Hematopoietic multipotent progenitor cell treated with erythropoietin and hydrocortisone succinate and interleukin-3 and kit ligand, for 8 days (in vitro differentiated cells): Measurements from ENCODE around the gene UCP1.

Experiments
- DNase-seq: peaks from one replicate; pipeline ENCODE4 v3.0.0-alpha.2; 2015

The UCP1 gene, protein sequence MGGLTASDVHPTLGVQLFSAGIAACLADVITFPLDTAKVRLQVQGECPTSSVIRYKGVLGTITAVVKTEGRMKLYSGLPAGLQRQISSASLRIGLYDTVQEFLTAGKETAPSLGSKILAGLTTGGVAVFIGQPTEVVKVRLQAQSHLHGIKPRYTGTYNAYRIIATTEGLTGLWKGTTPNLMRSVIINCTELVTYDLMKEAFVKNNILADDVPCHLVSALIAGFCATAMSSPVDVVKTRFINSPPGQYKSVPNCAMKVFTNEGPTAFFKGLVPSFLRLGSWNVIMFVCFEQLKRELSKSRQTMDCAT

GRCh38 chr4:140568507-140569306, at the start of gene UCP1:
Gene UCP1, minus strand, starts transcription at chr4:140568961. Its CDS starts 232 bp downstream, at chr4:140568729.
- no peak for DNase-seq

GRCh38 chr4:140617499-140618248, 48.9 kb upstream of the UCP1 start:
- no peak for DNase-seq

GRCh38 chr4:140615451-140615850, 46.7 kb upstream of the UCP1 start:
- DNase-seq = no peak

DNA sequence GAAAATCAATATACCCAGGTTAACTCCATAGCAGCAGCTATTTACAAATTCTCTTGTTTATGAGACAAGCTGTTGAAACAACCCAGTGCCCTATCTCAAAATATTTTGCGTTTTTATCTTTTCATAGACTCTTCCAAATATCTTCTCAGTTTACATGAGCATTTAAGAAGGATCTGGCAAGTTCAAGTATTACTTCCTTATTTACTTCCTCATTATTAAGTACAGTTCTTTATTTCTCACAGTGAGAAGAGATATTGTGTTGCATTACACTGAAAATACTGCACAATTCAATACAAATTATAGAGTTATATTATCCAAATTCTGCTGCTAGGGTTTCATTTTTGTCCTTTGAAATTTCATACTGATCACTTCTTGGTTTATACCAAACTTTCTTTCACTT, 43.6 kb upstream of the UCP1 start:
- no peak for DNase-seq

GRCh38 chr4:140611854-140612253, 43.1 kb upstream of the UCP1 start:
- DNase-seq = no peak

- peak; percentile 66 for DNase-seq
Observed at GRCh38 chr4:140609548-140610425, 41.0 kb upstream of the UCP1 start.

GRCh38 chr4:140607852-140608251, 39.1 kb upstream of the UCP1 start:
- no peak for DNase-seq

- no peak for DNase-seq
Observed at GRCh38 chr4:140604544-140604943, 35.8 kb upstream of the UCP1 start.

DNA sequence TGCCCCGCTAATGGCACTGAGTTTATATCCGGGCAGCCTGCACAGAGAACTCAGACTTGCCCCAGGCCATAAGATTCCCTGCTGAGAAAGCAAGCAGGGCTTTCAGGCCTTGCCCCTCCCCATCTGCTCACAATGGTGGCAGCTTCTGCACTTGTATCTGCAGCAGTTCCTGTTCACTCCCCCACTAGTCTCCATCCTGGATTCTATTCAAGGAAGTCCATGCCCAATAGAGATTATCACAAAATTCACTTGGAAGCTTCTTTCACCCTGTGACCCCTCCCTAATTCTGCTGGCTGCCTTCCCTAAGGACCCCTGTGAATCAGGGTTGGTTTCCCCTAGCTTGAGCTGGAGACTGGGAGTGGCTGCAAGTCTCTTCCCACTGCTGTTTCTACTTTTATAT, 34.5 kb upstream of the UCP1 start:
- DNase-seq = no peak

GRCh38 chr4:140602714-140603113, 34.0 kb upstream of the UCP1 start:
- DNase-seq = no peak

DNA sequence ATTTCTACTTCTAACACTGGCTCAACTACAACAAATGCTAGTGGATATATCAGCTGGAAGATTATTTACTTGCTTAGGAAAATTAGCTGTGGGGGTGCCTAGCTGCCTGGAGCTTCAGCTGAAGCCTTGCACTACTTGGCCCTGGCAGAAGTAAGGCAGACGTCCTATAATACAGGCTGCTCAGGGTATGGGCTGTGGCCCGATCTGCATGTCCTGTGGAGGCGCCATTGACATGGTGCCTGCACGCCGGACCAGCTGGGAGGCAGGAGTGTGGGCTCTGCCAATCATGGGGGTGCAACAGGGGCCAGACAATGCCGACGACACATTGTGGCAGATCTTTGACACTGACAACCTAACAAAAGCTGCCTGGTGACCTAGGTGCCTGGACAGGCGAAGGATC, 31.6 kb upstream of the UCP1 start:
- no peak for DNase-seq

GRCh38 chr4:140595065-140595464, 26.3 kb upstream of the UCP1 start:
- no peak for DNase-seq

- DNase-seq = no peak
Observed at GRCh38 chr4:140584439-140584838, 15.7 kb upstream of the UCP1 start.

DNA sequence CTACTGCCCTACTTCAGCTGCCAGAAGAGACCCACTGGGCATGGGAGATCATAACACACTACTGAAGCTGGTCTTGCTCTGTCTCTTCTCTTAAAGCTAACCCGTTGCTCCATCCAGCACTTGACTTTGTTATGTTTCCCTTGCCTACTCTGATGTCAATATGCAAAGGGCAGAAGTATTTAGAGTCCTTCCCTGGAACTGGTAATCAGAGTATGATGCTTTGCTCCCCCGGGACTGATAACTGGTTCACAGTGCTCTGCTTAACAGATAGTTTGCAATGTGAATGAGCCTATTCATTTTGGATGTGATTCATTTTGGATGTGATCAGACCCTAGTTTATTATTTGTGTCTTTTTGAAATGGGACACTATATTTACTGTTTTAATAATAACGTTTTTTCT, 12.3 kb upstream of the UCP1 start:
- no peak for DNase-seq

- no peak for DNase-seq
Observed at GRCh38 chr4:140579278-140579677, 10.5 kb upstream of the UCP1 start.

DNA sequence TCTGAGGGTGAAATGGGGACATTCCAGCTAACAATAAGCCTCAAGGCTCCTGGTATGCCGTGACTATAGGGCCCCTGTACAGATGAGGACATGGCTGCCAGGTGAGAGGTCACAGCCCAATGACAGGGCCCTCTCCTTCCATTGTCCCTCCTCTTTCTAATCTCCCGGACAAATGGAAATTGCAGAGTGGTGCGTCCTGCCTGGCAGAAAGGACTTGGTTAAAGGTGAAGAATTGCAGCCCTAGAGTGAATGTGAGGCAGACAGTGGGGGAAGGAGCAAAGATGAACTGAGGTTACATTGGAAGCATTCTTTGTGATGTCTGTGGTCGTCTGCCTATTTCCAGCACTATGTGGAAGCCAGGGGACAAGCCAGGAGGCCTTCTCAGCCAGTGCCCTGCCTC, 6.7 kb upstream of the UCP1 start:
- no peak for DNase-seq

GRCh38 chr4:140571620-140572019, 2.9 kb upstream of the UCP1 start:
- no peak for DNase-seq

DNA sequence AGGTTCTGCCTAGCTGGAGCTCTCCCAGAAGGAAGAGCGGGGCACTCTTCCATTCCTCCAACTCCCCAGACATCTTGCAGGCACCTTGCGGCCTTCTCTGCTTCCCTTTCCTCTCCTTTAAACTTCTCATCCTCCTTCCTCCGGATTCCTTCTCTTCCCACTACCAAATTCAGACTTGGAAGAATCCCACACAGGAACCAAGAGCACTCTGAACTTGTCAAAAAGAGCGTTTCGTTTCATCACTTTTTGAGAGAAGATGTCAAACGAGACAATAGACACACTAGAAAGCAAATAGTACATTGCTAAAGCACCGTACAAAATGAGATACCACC, 512 bp upstream of the UCP1 start:
- DNase-seq = no peak

GRCh38 chr4:140559696-140560095, 9.1 kb downstream of the UCP1 start:
- no peak for DNase-seq

GRCh38 chr4:140557831-140558435, 10.8 kb downstream of the UCP1 start:
- DNase-seq = no peak

- no peak for DNase-seq
Observed at GRCh38 chr4:140556372-140557085, 12.2 kb downstream of the UCP1 start.
